ENCODE data around the gene PTPRK. TPM values are rescaled to one million over a fixed set of nuclear protein-coding genes. Genes with fewer than 3 reads are reported as not detected.
"Not testable (repeated sequence)": the region's sequence is repeated elsewhere in the genome, so short reads cannot be mapped to it uniquely, and the experiment has no call there.

Gene PTPRK
- total and polyA plus RNA-seq, 5 donors from 2014 or later: 0.16 to 1.0 (median 0.45) TPM; not detected in 1

GRCh38 chr6:127934956-127935355, 585.4 kb downstream of the PTPRK start:
- peak overlapping the region; percentile 63 for H3K4me3 ChIP-seq (ENCODE audit: low read depth, low read length)
- Mint-ChIP-seq H3K27ac (peak overlapping the region; percentile 63 to 95 (median 87)), H3K27me3 (no peaks in the 10 kb centered on the region), H3K4me1 (peaks cover 8 to 39% (median 26%) of the 10 kb centered on the region in 4 donors), H3K36me3 (no peaks in the 10 kb centered on the region), H3K4me3 (peak overlapping the region; percentile 33 to 61 (median 44)), H3K9me3 (peaks cover 0 to 12% (median 0%) of the 10 kb centered on the region in 7 donors)
- DNase-seq (no peak), ATAC-seq (ENCODE audit: low read depth in 2 of 2) (no peak)
- peaks cover 16% of the 10 kb centered on the region for H3K4me1 ChIP-seq (ENCODE audit: control insufficient read depth, insufficient read depth, low read length, poor library complexity, severe bottlenecking)
- no peaks in the 10 kb centered on the region for H3K27me3 ChIP-seq (ENCODE audit: control insufficient read depth, insufficient read depth, low read length)
- H3K27ac ChIP-seq (ENCODE audit: insufficient read depth, low read length, poor library complexity, severe bottlenecking): peak overlapping the region; percentile 52
- H3K9me3 ChIP-seq (ENCODE audit: control insufficient read depth in 2 of 2, low read length in 2 of 2): peaks cover 0 to 6% of the 10 kb centered on the region in 2 experiments
- H3K36me3 ChIP-seq (ENCODE audit: control insufficient read depth, insufficient read depth, low read length): no peaks in the 10 kb centered on the region

- peak overlapping the region; percentile 52 for H3K27ac ChIP-seq (ENCODE audit: insufficient read depth, low read length, poor library complexity, severe bottlenecking)
- Mint-ChIP-seq H3K36me3 (no peaks in the 10 kb centered on the region), H3K4me1 (peaks cover 5 to 32% (median 25%) of the 10 kb centered on the region in 4 donors), H3K27me3 (no peaks in the 10 kb centered on the region), H3K27ac (peak overlapping the region; percentile 63 to 95 (median 87)), H3K9me3 (peaks cover 0 to 12% (median 2%) of the 10 kb centered on the region in 7 donors), H3K4me3 (peak overlapping the region; percentile 45 to 72 (median 55))
- H3K4me3 ChIP-seq (ENCODE audit: low read depth, low read length): peak overlapping the region; percentile 63
- H3K4me1 ChIP-seq (ENCODE audit: control insufficient read depth, insufficient read depth, low read length, poor library complexity, severe bottlenecking): peaks cover 16% of the 10 kb centered on the region
- H3K9me3 ChIP-seq (ENCODE audit: control insufficient read depth in 2 of 2, low read length in 2 of 2): peaks cover 0 to 6% of the 10 kb centered on the region in 2 experiments
- DNase-seq (peak in 2 of 3 donors; percentile 55 to 84), ATAC-seq (ENCODE audit: low read depth in 2 of 2) (peak; percentile 84 to 86)
- H3K36me3 ChIP-seq (ENCODE audit: control insufficient read depth, insufficient read depth, low read length): no peaks in the 10 kb centered on the region
- H3K27me3 ChIP-seq (ENCODE audit: control insufficient read depth, insufficient read depth, low read length): no peaks in the 10 kb centered on the region
Measured at GRCh38 chr6:127933852-127934840, 586.3 kb downstream of the PTPRK start.

GRCh38 chr6:127933137-127933536, 587.3 kb downstream of the PTPRK start:
- peaks cover 0 to 18% (median 7%) of the 10 kb centered on the region in 7 donors for H3K9me3 Mint-ChIP-seq
- H3K4me1 Mint-ChIP-seq: peaks cover 3 to 24% (median 19%) of the 10 kb centered on the region in 4 donors
- no peak for ATAC-seq (ENCODE audit: low read depth in 2 of 2)

GRCh38 chr6:127932708-127933107, 587.7 kb downstream of the PTPRK start:
- no peaks in the 10 kb centered on the region for H3K27me3 ChIP-seq (ENCODE audit: control insufficient read depth, insufficient read depth, low read length)
- no peaks in the 10 kb centered on the region for H3K36me3 Mint-ChIP-seq
- H3K9me3 ChIP-seq (ENCODE audit: control insufficient read depth in 2 of 2, low read length in 2 of 2): peaks cover 0 to 6% of the 10 kb centered on the region in 2 experiments
- no peak for DNase-seq
- H3K4me1 Mint-ChIP-seq: peaks cover 3 to 24% (median 17%) of the 10 kb centered on the region in 4 donors
- H3K27ac ChIP-seq (ENCODE audit: insufficient read depth, low read length, poor library complexity, severe bottlenecking): no peak overlapping the region
- H3K9me3 Mint-ChIP-seq: peaks cover 0 to 18% (median 7%) of the 10 kb centered on the region in 7 donors
- H3K27me3 Mint-ChIP-seq: no peaks in the 10 kb centered on the region
- peaks cover 16% of the 10 kb centered on the region for H3K4me1 ChIP-seq (ENCODE audit: control insufficient read depth, insufficient read depth, low read length, poor library complexity, severe bottlenecking)
- no peaks in the 10 kb centered on the region for H3K36me3 ChIP-seq (ENCODE audit: control insufficient read depth, insufficient read depth, low read length)
- ATAC-seq (ENCODE audit: low read depth in 2 of 2): no peak
- H3K4me3 Mint-ChIP-seq: peak overlapping the region in 1 of 4 donors; percentile 21
- H3K27ac Mint-ChIP-seq: peak overlapping the region; percentile 30 to 87 (median 42)
- no peak overlapping the region for H3K4me3 ChIP-seq (ENCODE audit: low read depth, low read length)

More at GRCh38 chr6:127933137-127933536, 587.3 kb downstream of the PTPRK start:
- H3K27me3 Mint-ChIP-seq: no peaks in the 10 kb centered on the region
- Histone ChIP-seq H3K36me3 (ENCODE audit: control insufficient read depth, insufficient read depth, low read length) (no peaks in the 10 kb centered on the region), H3K27me3 (ENCODE audit: control insufficient read depth, insufficient read depth, low read length) (no peaks in the 10 kb centered on the region), H3K27ac (ENCODE audit: insufficient read depth, low read length, poor library complexity, severe bottlenecking) (no peak overlapping the region), H3K4me1 (ENCODE audit: control insufficient read depth, insufficient read depth, low read length, poor library complexity, severe bottlenecking) (peaks cover 16% of the 10 kb centered on the region), H3K4me3 (ENCODE audit: low read depth, low read length) (no peak overlapping the region), H3K9me3 (ENCODE audit: control insufficient read depth in 2 of 2, low read length in 2 of 2) (peaks cover 0 to 6% of the 10 kb centered on the region in 2 experiments)
- H3K36me3 Mint-ChIP-seq: no peaks in the 10 kb centered on the region
- peak overlapping the region in 2 of 3 donors; percentile 30 to 87 for H3K27ac Mint-ChIP-seq
- DNase-seq: no peak
- H3K4me3 Mint-ChIP-seq: peak overlapping the region in 2 of 4 donors; percentile 21 to 72

- H3K4me3 Mint-ChIP-seq; H3K27me3 Mint-ChIP-seq; H3K27ac Mint-ChIP-seq; DNase-seq; H3K27ac ChIP-seq (ENCODE audit: insufficient read depth, low read length, poor library complexity, severe bottlenecking); H3K36me3 ChIP-seq (ENCODE audit: control insufficient read depth, insufficient read depth, low read length); H3K27me3 ChIP-seq (ENCODE audit: control insufficient read depth, insufficient read depth, low read length); H3K9me3 ChIP-seq (ENCODE audit: control insufficient read depth in 2 of 2, low read length in 2 of 2); H3K36me3 Mint-ChIP-seq; ATAC-seq (ENCODE audit: low read depth in 2 of 2); H3K4me1 ChIP-seq (ENCODE audit: control insufficient read depth, insufficient read depth, low read length, poor library complexity, severe bottlenecking); H3K4me3 ChIP-seq (ENCODE audit: low read depth, low read length): not testable (repeated sequence)
- Mint-ChIP-seq H3K4me1 (peaks cover 8 to 22% (median 16%) of the 10 kb centered on the region in 4 donors), H3K9me3 (peaks cover 0 to 16% (median 11%) of the 10 kb centered on the region in 7 donors)
Measured at GRCh38 chr6:127926441-127926840, 594.0 kb downstream of the PTPRK start.

- Mint-ChIP-seq H3K27ac (no peak overlapping the region), H3K4me1 (peaks cover 8 to 35% (median 17%) of the 10 kb centered on the region in 4 donors), H3K4me3 (no peak overlapping the region), H3K36me3 (no peaks in the 10 kb centered on the region), H3K27me3 (no peaks in the 10 kb centered on the region), H3K9me3 (peaks cover 0 to 16% (median 11%) of the 10 kb centered on the region in 7 donors)
- DNase-seq (no peak), ATAC-seq (ENCODE audit: low read depth in 2 of 2) (no peak)
- peaks cover 0 to 4% of the 10 kb centered on the region in 2 experiments for H3K9me3 ChIP-seq (ENCODE audit: control insufficient read depth in 2 of 2, low read length in 2 of 2)
- no peaks in the 10 kb centered on the region for H3K4me1 ChIP-seq (ENCODE audit: control insufficient read depth, insufficient read depth, low read length, poor library complexity, severe bottlenecking)
- no peak overlapping the region for H3K27ac ChIP-seq (ENCODE audit: insufficient read depth, low read length, poor library complexity, severe bottlenecking)
- H3K4me3 ChIP-seq (ENCODE audit: low read depth, low read length): no peak overlapping the region
- no peaks in the 10 kb centered on the region for H3K27me3 ChIP-seq (ENCODE audit: control insufficient read depth, insufficient read depth, low read length)
- no peaks in the 10 kb centered on the region for H3K36me3 ChIP-seq (ENCODE audit: control insufficient read depth, insufficient read depth, low read length)
Measured at GRCh38 chr6:127924440-127924839, 596.0 kb downstream of the PTPRK start.

GRCh38 chr6:127924031-127924430, 596.4 kb downstream of the PTPRK start:
- DNase-seq (no peak), ATAC-seq (ENCODE audit: low read depth in 2 of 2) (no peak)
- no peak overlapping the region for H3K4me3 ChIP-seq (ENCODE audit: low read depth, low read length)
- Mint-ChIP-seq H3K4me1 (peaks cover 9 to 39% (median 20%) of the 10 kb centered on the region in 4 donors), H3K36me3 (no peaks in the 10 kb centered on the region), H3K9me3 (peaks cover 0 to 16% (median 11%) of the 10 kb centered on the region in 7 donors), H3K27ac (no peak overlapping the region), H3K27me3 (no peaks in the 10 kb centered on the region), H3K4me3 (no peak overlapping the region)
- no peaks in the 10 kb centered on the region for H3K27me3 ChIP-seq (ENCODE audit: control insufficient read depth, insufficient read depth, low read length)
- H3K27ac ChIP-seq (ENCODE audit: insufficient read depth, low read length, poor library complexity, severe bottlenecking): no peak overlapping the region
- peaks cover 1% of the 10 kb centered on the region for H3K4me1 ChIP-seq (ENCODE audit: control insufficient read depth, insufficient read depth, low read length, poor library complexity, severe bottlenecking)
- H3K36me3 ChIP-seq (ENCODE audit: control insufficient read depth, insufficient read depth, low read length): no peaks in the 10 kb centered on the region
- peaks cover 0 to 4% of the 10 kb centered on the region in 2 experiments for H3K9me3 ChIP-seq (ENCODE audit: control insufficient read depth in 2 of 2, low read length in 2 of 2)
